22Rv1 (cell line): ENCODE measurements around the gene COA8.

Experiments
- CTCF ChIP-seq: fragments of 450-650 bp; IDR thresholded peaks from 2 replicates; pipeline ENCODE4 v1.5.1; 2017; ENCODE audit warnings: mild to moderate bottlenecking
- ZFX ChIP-seq: fragments of 450-650 bp; IDR thresholded peaks from 2 replicates; pipeline ENCODE4 v1.6.1; 2017; ENCODE audit warnings: antibody characterized with exemption, borderline replicate concordance

GRCh38 chr14:103581954-103582703 lies 19.4 kb downstream of the COA8 start:
- TF ChIP-seq CTCF, result no peak
- no peak for TF ChIP-seq ZFX
